Measurements from ENCODE around the gene GLIS1. TPM values are rescaled to one million over a fixed set of nuclear protein-coding genes. Genes with fewer than 3 reads are reported as not detected.

GLIS1 gene
- total RNA-seq, 1 experiment from 2014 or later: not detected

GRCh38 chr1:53622531-53622930, 116.4 kb downstream of the GLIS1 start:
- POLR2A ChIA-PET (ENCODE audit: unreplicated experiment): interaction anchor here (0.6 kb wide), 1 partner anchor 16 kb away, joined by 3 read pairs; no protein-coding TSS in a partner anchor
- CTCF ChIA-PET: no interaction called here
- Histone ChIP-seq H3K9me3 (ENCODE audit: insufficient read depth, low read depth) (no peaks in the 10 kb centered on the region), H3K9me2 (ENCODE audit: insufficient read depth) (no peaks in the 10 kb centered on the region), H3K27ac (no peak overlapping the region), H3K4me1 (replicated peaks; ENCODE audit: insufficient read depth) (no peaks in the 10 kb centered on the region), H3K36me3 (ENCODE audit: low read depth) (no peaks in the 10 kb centered on the region), H4K20me1 (ENCODE audit: insufficient read depth) (no peaks in the 10 kb centered on the region), H3K4me3 (no peak overlapping the region), H3K79me2 (ENCODE audit: low read depth) (no peaks in the 10 kb centered on the region), H2AFZ (no peak overlapping the region), H3F3A (ENCODE audit: insufficient read depth, low read depth) (no peaks in the 10 kb centered on the region), H3K27me3 (ENCODE audit: insufficient read depth, low read depth) (peaks cover 3% of the 10 kb centered on the region), H3K4me2 (no peak overlapping the region)
- intact Hi-C loops (cut with micrococcal nuclease; ENCODE audit: unreplicated experiment): no loop called here
- TF ChIP-seq CTCF (conservative IDR thresholded peaks at IDR 0.05): no peak
- TF ChIP-seq EZH2 (IDR thresholded peaks at IDR 0.05; ENCODE audit: low read depth): no peak
- no TSS peak for BruUV-seq (replicated peaks)
- DNase-seq: no peak

- TF ChIP-seq EZH2 (IDR thresholded peaks at IDR 0.05; ENCODE audit: low read depth) (no peak), CTCF (conservative IDR thresholded peaks at IDR 0.05) (no peak)
- no peaks in the 10 kb centered on the region for H3K36me3 ChIP-seq (ENCODE audit: low read depth)
- intact Hi-C loops (cut with micrococcal nuclease; ENCODE audit: unreplicated experiment): no loop called here
- H3K9me2 ChIP-seq (ENCODE audit: insufficient read depth): no peaks in the 10 kb centered on the region
- no peaks in the 10 kb centered on the region for H3K4me1 ChIP-seq (replicated peaks; ENCODE audit: insufficient read depth)
- no peaks in the 10 kb centered on the region for H3K9me3 ChIP-seq (ENCODE audit: insufficient read depth, low read depth)
- H3K79me2 ChIP-seq (ENCODE audit: low read depth): no peaks in the 10 kb centered on the region
- no peak overlapping the region for H3K4me3 ChIP-seq
- H3F3A ChIP-seq (ENCODE audit: insufficient read depth, low read depth): no peaks in the 10 kb centered on the region
- no peak overlapping the region for H3K27ac ChIP-seq
- CTCF ChIA-PET: no interaction called here
- POLR2A ChIA-PET (ENCODE audit: unreplicated experiment): no interaction called here
- no peak overlapping the region for H2AFZ ChIP-seq
- BruUV-seq (replicated peaks): no TSS peak
- no peak overlapping the region for H3K4me2 ChIP-seq
- no peak for DNase-seq
- H4K20me1 ChIP-seq (ENCODE audit: insufficient read depth): no peaks in the 10 kb centered on the region
- no peaks in the 10 kb centered on the region for H3K27me3 ChIP-seq (ENCODE audit: insufficient read depth, low read depth)
Observed at GRCh38 chr1:53621144-53621543, 117.8 kb downstream of the GLIS1 start.

GRCh38 chr1:53620061-53620855, 118.7 kb downstream of the GLIS1 start:
- H3K27me3 ChIP-seq (ENCODE audit: insufficient read depth, low read depth): no peaks in the 10 kb centered on the region
- H3K36me3 ChIP-seq (ENCODE audit: low read depth): no peaks in the 10 kb centered on the region
- no peak for DNase-seq
- intact Hi-C loops (cut with micrococcal nuclease; ENCODE audit: unreplicated experiment): no loop called here
- H4K20me1 ChIP-seq (ENCODE audit: insufficient read depth): no peaks in the 10 kb centered on the region
- no peaks in the 10 kb centered on the region for H3F3A ChIP-seq (ENCODE audit: insufficient read depth, low read depth)
- no peaks in the 10 kb centered on the region for H3K9me3 ChIP-seq (ENCODE audit: insufficient read depth, low read depth)
- BruUV-seq (replicated peaks): no TSS peak
- no peaks in the 10 kb centered on the region for H3K4me1 ChIP-seq (replicated peaks; ENCODE audit: insufficient read depth)
- CTCF ChIA-PET: no interaction called here
- H3K27ac ChIP-seq: no peak overlapping the region
- TF ChIP-seq CTCF (conservative IDR thresholded peaks at IDR 0.05): no peak
- no peak for TF ChIP-seq EZH2 (IDR thresholded peaks at IDR 0.05; ENCODE audit: low read depth)
- no peaks in the 10 kb centered on the region for H3K9me2 ChIP-seq (ENCODE audit: insufficient read depth)
- no peak overlapping the region for H3K4me3 ChIP-seq
- POLR2A ChIA-PET (ENCODE audit: unreplicated experiment): no interaction called here
- H3K79me2 ChIP-seq (ENCODE audit: low read depth): no peaks in the 10 kb centered on the region
- H2AFZ ChIP-seq: no peak overlapping the region
- no peak overlapping the region for H3K4me2 ChIP-seq

Measured in PC-9 (cell line).